Hepatocyte (in vitro differentiated cells): ENCODE results near the gene MS4A2. TPM values are rescaled to one million over a fixed set of nuclear protein-coding genes. Genes with fewer than 3 reads are reported as not detected.

Experiments
- DNase-seq: peaks from one replicate; pipeline ENCODE4 v3.0.0-alpha.2; 2016; ENCODE audit warnings: low spot score
- H2AFZ ChIP-seq: fragments of 200-600 bp; sonication (generic); 2 replicates; pipeline ENCODE4 v1.6.0; 2016; ENCODE audit warnings: antibody characterized with exemption, mild to moderate bottlenecking
- H3K27ac ChIP-seq: fragments of 200-600 bp; sonication (generic); 2 replicates; pipeline ENCODE4 v1.5.1; 2016; ENCODE audit warnings: mild to moderate bottlenecking
- H3K27me3 ChIP-seq: fragments of 200-600 bp; sonication (generic); 2 replicates; pipeline ENCODE4 v1.6.1; 2016
- H3K36me3 ChIP-seq: fragments of 200-600 bp; sonication (generic); replicated peaks from 2 replicates; pipeline ENCODE4 v1.5.1; 2016; ENCODE audit warnings: low read depth; ENCODE audit not compliant: insufficient read depth
- H3K4me1 ChIP-seq: fragments of 200-600 bp; sonication (generic); 2 replicates; pipeline ENCODE4 v1.5.1; 2016; ENCODE audit warnings: mild to moderate bottlenecking, moderate library complexity; ENCODE audit not compliant: insufficient read depth
- H3K4me2 ChIP-seq: fragments of 200-600 bp; sonication (generic); 2 replicates; pipeline ENCODE4 v1.6.0; 2016
- H3K4me3 ChIP-seq: fragments of 200-600 bp; sonication (generic); 2 replicates; pipeline ENCODE4 v1.5.1; 2016; ENCODE audit warnings: mild to moderate bottlenecking
- H3K79me2 ChIP-seq: fragments of 200-600 bp; sonication (generic); 2 replicates; pipeline ENCODE4 v1.6.0; 2017; ENCODE audit warnings: mild to moderate bottlenecking
- H3K9me2 ChIP-seq: fragments of 200-600 bp; sonication (generic); replicated peaks from 2 replicates; pipeline ENCODE4 v1.6.0; 2017; ENCODE audit warnings: mild to moderate bottlenecking; ENCODE audit not compliant: insufficient read depth
- H3K9me3 ChIP-seq: fragments of 200-600 bp; sonication (generic); 2 replicates; pipeline ENCODE4 v1.5.1; 2016; ENCODE audit warnings: low read depth, mild to moderate bottlenecking
- H4K20me1 ChIP-seq: fragments of 200-600 bp; sonication (generic); 2 replicates; pipeline ENCODE4 v1.6.0; 2016; ENCODE audit warnings: mild to moderate bottlenecking; ENCODE audit not compliant: insufficient read depth, poor library complexity, severe bottlenecking
- CTCF ChIP-seq: fragments of 200-600 bp; sonication (generic); IDR thresholded peaks from 2 replicates; pipeline ENCODE4 v1.5.1; 2016; ENCODE audit warnings: antibody characterized with exemption, mild to moderate bottlenecking; ENCODE audit not compliant: poor library complexity
- EZH2 ChIP-seq: fragments of 200-600 bp; sonication (generic); IDR thresholded peaks from 2 replicates; pipeline ENCODE4 v1.6.1; 2016; ENCODE audit warnings: antibody characterized with exemption, mild to moderate bottlenecking, borderline replicate concordance
- EZH2phosphoT487 ChIP-seq: fragments of 200-600 bp; sonication (generic); IDR thresholded peaks from one replicate; pipeline ENCODE4 v1.6.1; 2018; ENCODE audit warnings: antibody characterized with exemption, mild to moderate bottlenecking, low read depth, moderate library complexity; ENCODE audit not compliant: unreplicated experiment, severe bottlenecking
- WGBS: methylation state at CpG from one replicate; pipeline ENCODE4 v1.1.6; 2016; ENCODE audit warnings: low lambda C conversion rate; ENCODE audit errors: missing lambda C conversion rate; 5-methylcytosine and 5-hydroxymethylcytosine counted together
- polyA plus RNA-seq: library from polyadenylated mRNA; unstranded; fragments of >200 nt; fragmentation: Nextera tagmentation; extraction: Ambion mirVana; gene quantifications from 2 replicates; pipeline ENCODE4 v1.2.1, GENCODE V29; 2016
- total RNA-seq: library from RNA; depleted of rRNA; stranded (reverse); fragments of >200 nt; gene quantifications from 2 replicates; pipeline ENCODE4 v1.2.3, GENCODE V29; 2014

The MS4A2 gene
- total and polyA plus RNA-seq, 2 experiments from 2014 or later = not detected

GRCh38 chr11:60056349-60056969 lies 32.0 kb upstream of the MS4A2 start, which contains the start of gene MS4A3:
MS4A3 (plus strand) TSS chr11:60056665; CDS start chr11:60061161, 4,496 bp downstream.
- Histone ChIP-seq H3K27me3 (no peaks in the 10 kb centered on the region), H3K79me2 (no peaks in the 10 kb centered on the region), H3K4me2 (no peak within 1 kb of the TSS), H3K4me1 (no peaks in the 10 kb centered on the region), H3K27ac (no peak within 1 kb of the TSS), H3K36me3 (no peaks in the 10 kb centered on the region), H4K20me1 (no peaks in the 10 kb centered on the region), H3K9me2 (no peaks in the 10 kb centered on the region), H3K9me3 (no peaks in the 10 kb centered on the region), H3K4me3 (no peak within 1 kb of the TSS), H2AFZ (no peak within 1 kb of the TSS)
- 51% methylated on average over 8 of the region's 8 CpGs for WGBS
- no peak for TF ChIP-seq EZH2
- no peak for TF ChIP-seq EZH2phosphoT487
- TF ChIP-seq CTCF = no peak
- no peak for DNase-seq

GRCh38 chr11:60059052-60059451 lies 29.4 kb upstream of the MS4A2 start:
- Histone ChIP-seq H3K27me3 (no peaks in the 10 kb centered on the region), H3K4me3 (no peak overlapping the region), H2AFZ (no peak overlapping the region), H3K27ac (no peak overlapping the region), H3K4me1 (no peaks in the 10 kb centered on the region), H3K4me2 (no peak overlapping the region), H4K20me1 (no peaks in the 10 kb centered on the region), H3K36me3 (no peaks in the 10 kb centered on the region), H3K9me2 (no peaks in the 10 kb centered on the region), H3K9me3 (no peaks in the 10 kb centered on the region), H3K79me2 (no peaks in the 10 kb centered on the region)
- 78% methylated on average over 3 of the region's 3 CpGs for whole genome bisulfite sequencing
- TF ChIP-seq CTCF (no peak), EZH2phosphoT487 (no peak), EZH2 (no peak)
- no peak for DNase-seq

- 87% methylated on average over 4 of the region's 4 CpGs for WGBS
- Histone ChIP-seq H3K27ac (no peak overlapping the region), H3K9me2 (no peaks in the 10 kb centered on the region), H3K4me3 (no peak overlapping the region), H3K79me2 (no peaks in the 10 kb centered on the region), H3K4me2 (no peak overlapping the region), H4K20me1 (no peaks in the 10 kb centered on the region), H2AFZ (no peak overlapping the region), H3K36me3 (no peaks in the 10 kb centered on the region), H3K9me3 (no peaks in the 10 kb centered on the region), H3K27me3 (no peaks in the 10 kb centered on the region), H3K4me1 (no peaks in the 10 kb centered on the region)
- TF ChIP-seq CTCF = no peak
- TF ChIP-seq EZH2 = no peak
- TF ChIP-seq EZH2phosphoT487 = no peak
- no peak for DNase-seq
Measured at GRCh38 chr11:60059521-60060240, 28.8 kb upstream of the MS4A2 start.
